Esophagus mucosa (tissue), 1 donor: ENCODE results near the gene GNA15. TPM values are rescaled to one million over a fixed set of nuclear protein-coding genes. Genes with fewer than 3 reads are reported as not detected.
"Not testable (repeated sequence)": the region's sequence is repeated elsewhere in the genome, so short reads cannot be mapped to it uniquely, and the experiment has no call there.

Experiments used
- ATAC-seq: fragments of 200-7000 bp; cut with Tn5 transposase; one replicate; pipeline ENCODE4 v1.9.1; 2020
- total RNA-seq: library from RNA; stranded (reverse); gene quantifications from one replicate; pipeline ENCODE4 v1.2.4, GENCODE V29; 2023
- donor health status: DM: yes; HTN: yes; CAD: no.

GNA15 gene
- 105 TPM for total RNA-seq

GRCh38 chr19:3135961-3136683, at the start of gene GNA15:
GNA15 (plus strand) TSS chr19:3136033; CDS start chr19:3136451, 418 bp downstream.
- peak; percentile 94 for ATAC-seq

DNA sequence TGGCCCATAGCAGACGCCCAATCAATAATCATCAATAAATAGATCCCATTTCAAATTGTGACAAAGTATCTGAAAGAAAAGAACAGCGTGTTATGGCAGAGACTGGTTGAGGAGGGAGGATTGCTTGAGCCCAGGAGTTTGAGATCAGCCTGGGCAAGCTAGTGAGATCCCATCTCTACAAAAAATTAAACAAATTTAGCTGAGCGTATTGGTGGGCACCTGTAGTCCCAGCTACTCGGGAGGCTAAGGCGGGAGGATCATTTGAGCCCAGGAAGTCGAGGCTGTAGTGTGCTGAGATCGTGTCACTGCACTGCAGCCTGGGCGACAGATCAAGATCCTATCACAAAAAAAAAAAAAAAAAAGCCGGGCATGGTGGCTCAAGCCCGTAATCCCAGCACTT, 48.1 kb upstream of the GNA15 start:
- ATAC-seq = no peak

- not testable (repeated sequence) for ATAC-seq
These were observed 46.5 kb upstream of the GNA15 start for GRCh38 chr19:3089299-3089855.

- peak; percentile 1 for ATAC-seq
These were observed 41.0 kb upstream of the GNA15 start for GRCh38 chr19:3094601-3095440.

- no peak for ATAC-seq
These were observed 40.2 kb upstream of the GNA15 start for GRCh38 chr19:3095441-3096191.

DNA sequence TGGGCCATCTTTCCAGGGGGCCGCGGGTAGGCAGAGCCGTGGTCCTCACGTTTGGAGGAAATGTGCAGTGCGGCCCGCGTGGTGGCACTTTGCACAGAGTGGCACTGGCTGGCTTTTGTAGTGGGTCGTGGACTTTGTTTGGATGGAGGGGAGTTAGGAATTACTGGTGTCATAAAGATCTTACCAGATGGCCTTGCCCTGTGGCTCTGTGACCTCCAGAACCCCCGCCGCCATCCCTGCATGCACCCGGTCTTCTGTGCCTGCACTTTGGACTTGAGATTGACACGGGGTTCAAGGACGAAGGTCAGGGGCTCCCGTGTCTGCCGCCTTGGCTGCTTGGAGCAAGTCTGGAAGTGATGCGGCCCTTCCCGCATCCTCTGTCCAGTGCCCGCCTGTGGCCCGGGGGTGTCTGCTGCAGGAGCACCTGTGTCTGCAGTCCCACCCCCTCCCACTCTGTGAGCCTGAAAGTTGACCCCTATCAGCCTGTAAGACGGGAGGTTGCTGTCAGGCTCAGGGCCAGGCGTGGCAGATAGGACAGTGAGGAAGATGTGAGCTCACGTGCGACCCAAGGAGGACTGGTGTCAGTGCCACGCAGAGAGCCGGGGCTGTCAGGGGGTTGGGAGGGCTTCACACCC, 39.4 kb upstream of the GNA15 start:
- ATAC-seq = no peak

DNA sequence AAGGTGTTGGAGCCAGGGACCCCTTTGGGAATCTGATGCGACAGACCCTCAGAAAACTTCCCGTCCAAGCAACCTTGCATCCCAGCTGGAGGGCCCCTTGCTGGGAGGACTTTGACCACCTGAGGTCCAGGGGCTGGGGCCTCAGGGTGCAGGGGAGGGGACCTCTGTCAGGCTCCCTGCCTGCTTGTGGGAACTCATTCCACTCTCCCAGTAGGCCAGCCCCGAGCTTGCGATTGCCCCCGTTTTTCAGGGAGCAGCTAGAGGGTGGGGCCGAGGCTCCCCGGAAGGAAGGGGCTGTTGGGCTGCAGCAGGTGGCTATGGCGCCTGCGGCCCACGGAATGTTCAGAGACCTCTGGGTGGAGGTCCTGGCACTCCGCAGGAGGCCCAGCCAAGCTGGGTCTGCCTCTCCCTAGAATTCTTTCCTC, 38.9 kb upstream of the GNA15 start:
- ATAC-seq = no peak

DNA sequence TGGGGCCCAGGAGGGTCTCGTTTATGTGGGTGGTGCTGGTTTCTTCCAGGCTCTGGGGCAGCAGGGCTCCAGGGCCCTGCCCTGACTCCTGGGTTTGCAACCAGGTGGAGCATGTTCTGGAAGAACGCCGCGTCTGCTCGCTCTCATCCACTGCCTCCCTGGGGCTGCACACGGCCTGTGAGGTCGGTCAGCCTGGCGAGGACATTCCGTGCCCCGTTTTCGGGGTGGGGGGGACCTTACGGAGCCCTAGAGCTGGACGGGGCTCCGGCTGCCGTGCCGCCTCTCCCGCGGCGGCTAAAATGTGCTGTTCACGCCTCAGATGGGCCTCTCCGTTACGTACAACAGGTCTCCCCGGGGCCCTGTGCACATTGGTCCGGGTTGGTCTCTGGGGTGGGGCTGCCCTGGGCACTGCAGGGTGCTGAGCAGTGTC, 38.4 kb upstream of the GNA15 start:
- no peak for ATAC-seq

DNA sequence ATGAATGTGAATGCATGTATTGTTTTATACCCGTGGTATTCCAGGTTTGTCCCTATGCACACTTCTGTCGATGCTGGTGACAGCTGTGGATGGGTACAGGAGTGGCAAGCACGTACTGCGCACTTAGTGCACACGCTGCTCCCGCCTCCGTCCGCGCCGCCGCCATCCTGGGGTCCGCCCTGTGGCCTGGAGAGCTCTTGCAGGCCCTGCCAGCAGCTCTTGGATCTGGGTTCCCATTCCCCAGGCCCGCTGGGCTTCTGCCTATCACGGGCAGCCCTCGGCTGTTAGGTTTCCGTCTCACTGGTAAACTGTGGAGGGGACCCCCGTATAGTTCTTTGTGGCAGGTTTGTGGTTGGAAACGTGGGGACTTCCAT, 37.7 kb upstream of the GNA15 start:
- no peak for ATAC-seq

DNA sequence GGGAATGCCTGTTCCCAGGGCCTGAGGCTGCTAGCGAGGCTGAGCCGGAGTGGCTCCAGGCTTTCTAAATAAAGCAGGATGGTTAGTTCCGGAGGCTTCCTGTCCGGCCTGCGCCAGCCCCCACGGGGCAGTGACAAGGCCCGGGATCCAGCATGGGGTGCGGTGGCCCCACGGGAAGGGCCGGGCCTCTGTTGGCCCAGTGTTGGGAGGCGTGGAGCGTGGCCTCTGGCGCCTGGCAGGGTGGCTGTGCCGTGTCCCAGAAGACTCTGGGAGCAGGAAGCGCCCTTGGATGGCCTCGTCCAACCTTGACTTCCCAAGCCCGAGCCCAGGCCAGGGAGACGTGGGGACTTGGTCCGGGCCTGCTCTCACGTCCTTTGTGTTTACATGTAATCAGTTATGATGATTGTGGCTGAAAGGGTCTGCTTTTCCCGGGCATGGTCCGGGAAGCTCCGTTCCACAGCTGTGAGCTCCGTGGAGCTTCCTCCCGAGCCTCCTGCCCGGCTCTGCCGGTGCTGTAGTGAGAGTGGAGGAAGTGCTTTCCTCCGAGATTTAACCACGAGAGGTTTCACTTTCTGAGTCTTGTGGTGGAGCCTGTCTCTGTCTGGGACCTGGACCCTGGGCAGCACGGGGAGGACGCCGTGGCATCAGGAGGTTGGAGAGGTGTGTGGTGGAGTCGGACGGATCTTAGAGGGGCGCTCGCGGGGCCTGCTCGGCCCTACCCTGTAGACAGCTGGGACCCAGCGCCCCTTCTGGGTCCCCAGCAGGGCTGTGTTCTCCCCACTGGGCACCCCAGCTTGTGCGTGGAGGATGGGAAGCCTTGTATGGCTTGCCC, 37.1 kb upstream of the GNA15 start:
- ATAC-seq = peak; percentile 10

- ATAC-seq = no peak
These were observed 36.3 kb upstream of the GNA15 start for GRCh38 chr19:3099347-3100145.

DNA sequence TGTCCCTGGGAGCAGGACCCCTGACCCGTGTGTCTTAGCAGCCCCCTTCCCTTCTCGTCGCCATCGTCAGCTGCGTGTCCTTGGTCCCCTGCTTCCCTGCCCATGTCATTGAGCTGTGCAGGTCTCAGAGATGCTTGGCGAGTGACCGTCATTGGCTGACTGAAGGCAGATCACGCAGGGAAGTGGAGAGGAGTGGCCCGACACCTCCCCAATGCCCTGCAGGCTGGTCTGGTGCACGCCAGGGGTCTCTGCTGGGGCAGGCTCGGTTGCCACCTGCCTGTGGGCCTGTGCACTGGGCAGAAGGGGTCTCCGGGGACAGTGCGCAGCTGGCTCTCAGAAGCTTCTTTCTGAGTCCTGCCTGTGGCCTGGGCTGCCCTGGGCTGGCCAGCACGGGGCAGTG, 35.5 kb upstream of the GNA15 start:
- ATAC-seq = no peak

- no peak for ATAC-seq
These were observed 34.8 kb upstream of the GNA15 start for GRCh38 chr19:3100747-3101730.

DNA sequence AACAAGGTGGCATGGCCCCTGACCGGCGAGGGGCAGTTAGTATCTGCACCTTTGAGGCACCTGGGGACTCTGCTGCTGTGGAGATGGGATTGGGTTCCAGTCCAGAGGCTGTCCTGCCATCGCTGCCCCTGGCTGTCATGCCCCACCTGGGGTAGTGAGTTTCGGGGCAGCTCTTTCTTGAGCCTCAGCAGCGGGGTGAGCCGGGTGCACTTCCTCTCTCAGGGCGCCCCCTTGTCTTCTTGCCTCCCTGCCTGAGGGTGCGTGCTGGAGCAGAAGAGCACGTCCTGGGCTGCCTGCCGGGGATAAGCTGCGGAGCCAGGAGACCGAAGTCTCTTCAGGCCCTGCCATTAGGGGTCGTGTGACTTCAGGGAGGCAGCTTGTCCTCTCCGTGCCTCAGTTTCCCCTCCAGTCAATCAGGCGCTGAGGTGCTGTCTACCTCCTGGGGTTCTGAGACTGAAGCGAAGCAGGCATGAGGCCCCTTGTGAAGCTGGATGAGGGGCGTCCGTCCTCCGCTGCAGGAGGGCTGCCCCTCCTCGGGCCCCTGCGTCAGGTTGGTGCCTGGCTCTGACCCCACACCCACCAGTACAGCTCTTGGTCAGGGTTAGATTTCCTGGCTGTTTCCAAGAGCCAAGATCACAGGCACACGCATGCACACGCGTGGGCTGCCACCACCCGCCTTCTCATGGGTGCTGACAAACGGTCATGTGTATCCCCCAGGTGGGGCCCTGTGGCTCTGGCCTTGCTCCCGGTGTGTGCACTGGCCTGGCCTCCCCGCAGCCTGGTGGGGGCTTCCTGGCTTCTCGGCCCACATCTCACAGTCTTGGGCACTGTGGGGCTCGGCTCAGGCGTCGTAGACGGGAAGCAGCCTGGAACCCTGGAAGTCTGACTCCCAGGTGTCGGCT, 33.3 kb upstream of the GNA15 start:
- ATAC-seq = no peak

DNA sequence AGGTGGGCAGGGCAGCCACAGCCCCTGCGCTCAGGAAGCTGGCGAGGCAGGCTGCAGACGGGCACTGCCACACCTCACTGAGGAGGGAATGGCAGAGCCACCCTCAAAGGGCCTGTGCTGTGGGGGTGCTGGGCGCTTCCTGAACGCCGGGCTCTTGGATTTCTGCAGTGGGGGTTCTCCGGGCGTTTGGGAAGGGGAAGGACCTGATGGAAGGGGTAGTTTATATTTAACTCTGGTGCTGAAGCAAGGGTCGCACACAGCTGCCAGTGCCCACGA, 31.2 kb upstream of the GNA15 start:
- ATAC-seq = no peak

DNA sequence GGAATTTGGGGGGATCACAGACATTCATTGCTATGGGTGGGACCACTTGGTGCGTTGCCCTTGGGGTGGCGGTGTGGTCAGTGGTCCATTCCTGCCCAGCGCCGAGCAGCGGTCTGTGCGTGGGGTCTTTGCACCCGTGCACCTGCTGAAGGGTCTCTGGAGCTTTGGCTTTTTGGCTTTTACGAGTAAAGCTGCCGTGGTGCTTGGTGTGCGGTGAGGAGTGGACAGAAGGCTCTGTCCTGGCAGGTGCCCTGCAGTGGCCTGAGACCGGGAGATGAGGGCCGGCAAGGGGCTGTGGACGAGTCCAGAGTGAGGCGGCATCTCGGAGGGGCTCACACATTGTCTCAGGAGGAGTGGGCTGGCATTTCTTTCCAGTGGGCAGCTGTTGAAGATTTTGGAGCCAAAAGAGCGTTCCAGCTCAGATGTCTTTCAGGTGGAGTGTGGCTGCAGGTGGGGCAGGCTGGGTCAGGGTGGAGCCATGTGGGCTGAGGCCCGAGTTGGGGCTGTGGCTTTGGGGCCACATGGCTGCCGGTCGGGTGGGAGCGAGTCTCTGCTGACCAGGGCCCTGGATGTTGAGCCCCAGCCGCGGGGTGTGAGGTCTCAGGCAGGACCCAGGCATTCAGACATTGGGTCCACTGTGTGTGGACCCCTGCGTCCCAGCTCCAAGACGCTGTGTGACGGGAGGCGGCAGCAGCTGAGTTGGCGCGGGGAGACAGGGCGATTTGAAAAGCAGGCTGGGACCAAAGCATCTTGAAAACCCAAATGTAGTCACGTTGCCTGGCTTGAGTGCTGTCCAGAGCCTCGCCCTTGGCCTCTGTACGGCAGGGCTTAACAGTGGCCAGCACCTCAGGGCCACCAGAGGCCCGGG, 30.0 kb upstream of the GNA15 start:
- ATAC-seq = no peak

GRCh38 chr19:3106509-3107141, 29.2 kb upstream of the GNA15 start:
- ATAC-seq = no peak
